ENCODE measurements around the gene ZNF337. TPM values are rescaled to one million over a fixed set of nuclear protein-coding genes. Genes with fewer than 3 reads are reported as not detected.

Gene ZNF337
- total and polyA plus RNA-seq, 2 of the 13 experiments (the other 11 are each of a cell fraction or from before 2014, with no cell fraction given): 17.0 to 19.6 TPM

DNA sequence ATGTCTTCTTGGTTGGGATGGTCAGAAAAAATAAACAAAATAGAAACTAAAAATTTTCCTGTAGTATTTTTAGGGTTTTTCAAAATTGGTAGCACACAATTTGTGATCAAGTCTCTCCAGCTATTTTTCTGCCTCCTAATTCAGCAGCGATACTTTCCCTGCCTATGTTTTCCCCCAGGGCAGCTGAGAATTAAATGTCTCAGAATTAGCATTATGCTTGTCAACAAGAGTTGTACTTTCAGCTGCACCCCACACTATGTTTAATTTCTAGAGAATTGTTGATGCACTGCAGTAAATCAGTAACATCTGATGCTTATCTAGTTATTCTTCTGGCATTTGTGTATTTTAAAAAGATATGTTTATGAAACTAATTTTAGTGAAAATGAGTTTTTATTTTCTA, 34.2 kb upstream of the ZNF337 start (continued):
- TF ChIP-seq, protein P1, sequence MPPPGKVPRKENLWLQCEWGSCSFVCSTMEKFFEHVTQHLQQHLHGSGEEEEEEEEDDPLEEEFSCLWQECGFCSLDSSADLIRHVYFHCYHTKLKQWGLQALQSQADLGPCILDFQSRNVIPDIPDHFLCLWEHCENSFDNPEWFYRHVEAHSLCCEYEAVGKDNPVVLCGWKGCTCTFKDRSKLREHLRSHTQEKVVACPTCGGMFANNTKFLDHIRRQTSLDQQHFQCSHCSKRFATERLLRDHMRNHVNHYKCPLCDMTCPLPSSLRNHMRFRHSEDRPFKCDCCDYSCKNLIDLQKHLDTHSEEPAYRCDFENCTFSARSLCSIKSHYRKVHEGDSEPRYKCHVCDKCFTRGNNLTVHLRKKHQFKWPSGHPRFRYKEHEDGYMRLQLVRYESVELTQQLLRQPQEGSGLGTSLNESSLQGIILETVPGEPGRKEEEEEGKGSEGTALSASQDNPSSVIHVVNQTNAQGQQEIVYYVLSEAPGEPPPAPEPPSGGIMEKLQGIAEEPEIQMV (CRISPR knock-in tag; IDR thresholded peaks at IDR 0.05; ENCODE audit: low read depth): no peak

- H3K9me3 ChIP-seq (ENCODE audit: low read length): peaks cover 19% of the 10 kb centered on the region
- ATAC-seq (no peak), FAIRE-seq (no peak), DNase-seq (ENCODE audit: low spot score) (no peak)
- H3K4me2 ChIP-seq (ENCODE audit: low read depth, low read length): no peak overlapping the region
- peaks cover 7% of the 10 kb centered on the region; the same call in 1 of the 2 replicates for H3K4me1 ChIP-seq (ENCODE audit: insufficient read depth, low read length)
- in situ Hi-C loops (cut with HindIII; ENCODE audit: extremely low pct_ligation_motif_present, low pct_unique_long_range_greater_than_20kb): loop anchor here (10.0 kb wide), 1 partner anchor 62 kb away; no protein-coding TSS in a partner anchor
- no peaks in the 10 kb centered on the region for H3K36me3 ChIP-seq (replicated peaks in 1 of 2; ENCODE audit: control insufficient read depth in 1 of 2, insufficient read depth in 2 of 2, low read length in 2 of 2)
- H3K4me3 ChIP-seq (replicated peaks in 1 of 3; ENCODE audit: insufficient read depth in 1 of 3, low read depth in 2 of 3, low read length in 3 of 3): no peak overlapping the region
- H3K27ac ChIP-seq (ENCODE audit: extremely low read length, insufficient read depth, low read length): no peak overlapping the region
- intact Hi-C loops (cut with micrococcal nuclease; ENCODE audit: unreplicated experiment): no loop called here
- H4K20me1 ChIP-seq (ENCODE audit: insufficient read depth, low read length): no peaks in the 10 kb centered on the region
- no peaks in the 10 kb centered on the region for H3K27me3 ChIP-seq (ENCODE audit: control insufficient read depth in 1 of 2, insufficient read depth in 2 of 2, low read length in 2 of 2)
- WGBS (ENCODE audit: low lambda C conversion rate): 27% methylated on average over 1 of the region's 1 CpG
- no peak overlapping the region for H3K9ac ChIP-seq (ENCODE audit: insufficient read depth, low read depth, low read length)
- no peak overlapping the region for H2AFZ ChIP-seq (ENCODE audit: low read length)
- no TSS peak for BruUV-seq (replicated peaks)
- ChIA-PET POLR2A (no interaction called here), CTCF (ENCODE audit: low intra/inter-chr PET ratio, low total read pairs) (no interaction called here)
- TF ChIP-seq ZNF160 (CRISPR knock-in tag; IDR thresholded peaks at IDR 0.05): peak; percentile 84; the same call in 1 of the 2 replicates
- TF ChIP-seq, protein P2, sequence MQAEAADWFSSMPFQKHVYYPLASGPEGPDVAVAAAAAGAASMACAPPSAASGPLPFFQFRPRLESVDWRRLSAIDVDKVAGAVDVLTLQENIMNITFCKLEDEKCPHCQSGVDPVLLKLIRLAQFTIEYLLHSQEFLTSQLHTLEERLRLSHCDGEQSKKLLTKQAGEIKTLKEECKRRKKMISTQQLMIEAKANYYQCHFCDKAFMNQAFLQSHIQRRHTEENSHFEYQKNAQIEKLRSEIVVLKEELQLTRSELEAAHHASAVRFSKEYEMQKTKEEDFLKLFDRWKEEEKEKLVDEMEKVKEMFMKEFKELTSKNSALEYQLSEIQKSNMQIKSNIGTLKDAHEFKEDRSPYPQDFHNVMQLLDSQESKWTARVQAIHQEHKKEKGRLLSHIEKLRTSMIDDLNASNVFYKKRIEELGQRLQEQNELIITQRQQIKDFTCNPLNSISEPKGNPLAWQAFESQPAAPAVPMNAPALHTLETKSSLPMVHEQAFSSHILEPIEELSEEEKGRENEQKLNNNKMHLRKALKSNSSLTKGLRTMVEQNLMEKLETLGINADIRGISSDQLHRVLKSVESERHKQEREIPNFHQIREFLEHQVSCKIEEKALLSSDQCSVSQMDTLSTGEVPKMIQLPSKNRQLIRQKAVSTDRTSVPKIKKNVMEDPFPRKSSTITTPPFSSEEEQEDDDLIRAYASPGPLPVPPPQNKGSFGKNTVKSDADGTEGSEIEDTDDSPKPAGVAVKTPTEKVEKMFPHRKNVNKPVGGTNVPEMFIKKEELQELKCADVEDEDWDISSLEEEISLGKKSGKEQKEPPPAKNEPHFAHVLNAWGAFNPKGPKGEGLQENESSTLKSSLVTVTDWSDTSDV (CRISPR knock-in tag; IDR thresholded peaks at IDR 0.05): no peak
- no peaks in the 10 kb centered on the region for H3K79me2 ChIP-seq (ENCODE audit: insufficient read depth, low read length)
These were observed 29.7 kb upstream of the ZNF337 start for GRCh38 chr20:25726357-25726756.
